ENCODE results near the gene PDHB. TPM values are rescaled to one million over a fixed set of nuclear protein-coding genes. Genes with fewer than 3 reads are reported as not detected.

PDHB gene
- total and polyA plus RNA-seq, 10 of the 15 experiments (the other 5 are each of a cell fraction or from before 2014, with no cell fraction given), result 62.9 to 224 (median 93.2) TPM

DNA sequence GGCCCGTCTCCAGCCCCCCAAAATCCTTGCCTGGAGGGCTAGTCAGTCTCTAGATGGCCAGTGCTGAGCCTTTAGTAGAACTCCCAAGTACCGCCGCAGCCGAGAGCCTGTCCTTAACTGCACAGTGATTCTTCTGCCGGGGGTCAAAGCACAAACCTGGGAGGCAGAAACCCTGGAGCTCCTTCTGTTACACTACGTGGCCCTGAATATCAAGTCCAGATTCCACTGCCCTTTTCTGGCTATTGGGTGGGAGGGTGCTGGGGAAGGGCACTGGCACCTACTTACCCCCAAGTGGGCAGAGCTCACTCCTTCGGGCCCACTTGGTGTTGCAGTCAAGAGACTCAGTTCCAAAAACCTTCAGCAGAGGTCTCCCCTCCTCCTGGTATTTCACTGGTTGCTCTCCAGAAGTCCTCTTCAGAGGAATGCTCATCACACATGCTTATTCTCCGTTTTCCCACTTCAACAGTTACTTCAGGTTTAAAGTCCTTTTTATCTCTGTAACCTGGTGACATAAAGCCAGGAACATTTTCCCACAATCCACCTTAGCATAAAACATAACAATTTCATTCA is 10.8 kb downstream of the PDHB start:
- peaks cover 4 to 21% of the 10 kb centered on the region in 2 experiments; a peak in 3 of 4 replicates for H3K36me3 ChIP-seq (ENCODE audit: control insufficient read depth in 2 of 2, insufficient read depth in 2 of 2, low read length in 1 of 2)
- H3K4me3 ChIP-seq, result no peak overlapping the region
- 92% methylated on average over 8 of the region's 8 CpGs for WGBS (ENCODE audit: insufficient coverage, insufficient replicate concordance, low lambda C conversion rate, missing lambda C conversion rate)
- SMC1A ChIA-PET (ENCODE audit: uncharacterized antibody, unreplicated experiment), result interaction anchor here (1.2 to 2.4 kb wide), 3 partner anchors 7 to 116 kb away, joined by 3 to 8 read pairs (median 4); partner anchors contain the start of genes HTD2 and RPP14
- RAD21 ChIA-PET (ENCODE audit: unreplicated experiment), result no interaction called here
- no peak overlapping the region for H3K9ac ChIP-seq (ENCODE audit: control insufficient read depth, insufficient read depth, low read length)
- no peak overlapping the region for H3K27ac ChIP-seq (ENCODE audit: control insufficient read depth, insufficient read depth)
- H3K9me3 ChIP-seq (replicated peaks; ENCODE audit: control insufficient read depth, insufficient read depth, low read length), result no peaks in the 10 kb centered on the region
- FAIRE-seq, result no peak
- CTCF ChIA-PET, result interaction anchor here (1.4 kb wide), 1 partner anchor 111 kb away, joined by 3 read pairs; no protein-coding TSS in a partner anchor
- peaks cover 24% of the 10 kb centered on the region for H3K4me1 ChIP-seq (ENCODE audit: control insufficient read depth, insufficient read depth, low read length)
- ATAC-seq, result no peak
- no peak for DNase-seq (ENCODE audit: low read depth, low spot score)
- H2AFZ ChIP-seq (ENCODE audit: control insufficient read depth, low read depth, low read length), result no peak overlapping the region
- TF ChIP-seq, protein P1, sequence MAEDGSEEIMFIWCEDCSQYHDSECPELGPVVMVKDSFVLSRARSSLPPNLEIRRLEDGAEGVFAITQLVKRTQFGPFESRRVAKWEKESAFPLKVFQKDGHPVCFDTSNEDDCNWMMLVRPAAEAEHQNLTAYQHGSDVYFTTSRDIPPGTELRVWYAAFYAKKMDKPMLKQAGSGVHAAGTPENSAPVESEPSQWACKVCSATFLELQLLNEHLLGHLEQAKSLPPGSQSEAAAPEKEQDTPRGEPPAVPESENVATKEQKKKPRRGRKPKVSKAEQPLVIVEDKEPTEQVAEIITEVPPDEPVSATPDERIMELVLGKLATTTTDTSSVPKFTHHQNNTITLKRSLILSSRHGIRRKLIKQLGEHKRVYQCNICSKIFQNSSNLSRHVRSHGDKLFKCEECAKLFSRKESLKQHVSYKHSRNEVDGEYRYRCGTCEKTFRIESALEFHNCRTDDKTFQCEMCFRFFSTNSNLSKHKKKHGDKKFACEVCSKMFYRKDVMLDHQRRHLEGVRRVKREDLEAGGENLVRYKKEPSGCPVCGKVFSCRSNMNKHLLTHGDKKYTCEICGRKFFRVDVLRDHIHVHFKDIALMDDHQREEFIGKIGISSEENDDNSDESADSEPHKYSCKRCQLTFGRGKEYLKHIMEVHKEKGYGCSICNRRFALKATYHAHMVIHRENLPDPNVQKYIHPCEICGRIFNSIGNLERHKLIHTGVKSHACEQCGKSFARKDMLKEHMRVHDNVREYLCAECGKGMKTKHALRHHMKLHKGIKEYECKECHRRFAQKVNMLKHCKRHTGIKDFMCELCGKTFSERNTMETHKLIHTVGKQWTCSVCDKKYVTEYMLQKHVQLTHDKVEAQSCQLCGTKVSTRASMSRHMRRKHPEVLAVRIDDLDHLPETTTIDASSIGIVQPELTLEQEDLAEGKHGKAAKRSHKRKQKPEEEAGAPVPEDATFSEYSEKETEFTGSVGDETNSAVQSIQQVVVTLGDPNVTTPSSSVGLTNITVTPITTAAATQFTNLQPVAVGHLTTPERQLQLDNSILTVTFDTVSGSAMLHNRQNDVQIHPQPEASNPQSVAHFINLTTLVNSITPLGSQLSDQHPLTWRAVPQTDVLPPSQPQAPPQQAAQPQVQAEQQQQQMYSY (CRISPR knock-in tag; IDR thresholded peaks at IDR 0.05), result no peak
- TF ChIP-seq, protein P2, sequence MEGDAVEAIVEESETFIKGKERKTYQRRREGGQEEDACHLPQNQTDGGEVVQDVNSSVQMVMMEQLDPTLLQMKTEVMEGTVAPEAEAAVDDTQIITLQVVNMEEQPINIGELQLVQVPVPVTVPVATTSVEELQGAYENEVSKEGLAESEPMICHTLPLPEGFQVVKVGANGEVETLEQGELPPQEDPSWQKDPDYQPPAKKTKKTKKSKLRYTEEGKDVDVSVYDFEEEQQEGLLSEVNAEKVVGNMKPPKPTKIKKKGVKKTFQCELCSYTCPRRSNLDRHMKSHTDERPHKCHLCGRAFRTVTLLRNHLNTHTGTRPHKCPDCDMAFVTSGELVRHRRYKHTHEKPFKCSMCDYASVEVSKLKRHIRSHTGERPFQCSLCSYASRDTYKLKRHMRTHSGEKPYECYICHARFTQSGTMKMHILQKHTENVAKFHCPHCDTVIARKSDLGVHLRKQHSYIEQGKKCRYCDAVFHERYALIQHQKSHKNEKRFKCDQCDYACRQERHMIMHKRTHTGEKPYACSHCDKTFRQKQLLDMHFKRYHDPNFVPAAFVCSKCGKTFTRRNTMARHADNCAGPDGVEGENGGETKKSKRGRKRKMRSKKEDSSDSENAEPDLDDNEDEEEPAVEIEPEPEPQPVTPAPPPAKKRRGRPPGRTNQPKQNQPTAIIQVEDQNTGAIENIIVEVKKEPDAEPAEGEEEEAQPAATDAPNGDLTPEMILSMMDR (IDR thresholded peaks at IDR 0.05 in 2 of 3, conservative IDR thresholded peaks at IDR 0.05 in 1 of 3; ENCODE audit: control insufficient read depth in 2 of 3, extremely low read depth in 1 of 3, insufficient read depth in 1 of 3, low read depth in 3 of 3, low read length in 3 of 3), result peak in 1 of 3 experiments; percentile 26; a peak in 2 of 6 replicates
- TF ChIP-seq, protein P3, sequence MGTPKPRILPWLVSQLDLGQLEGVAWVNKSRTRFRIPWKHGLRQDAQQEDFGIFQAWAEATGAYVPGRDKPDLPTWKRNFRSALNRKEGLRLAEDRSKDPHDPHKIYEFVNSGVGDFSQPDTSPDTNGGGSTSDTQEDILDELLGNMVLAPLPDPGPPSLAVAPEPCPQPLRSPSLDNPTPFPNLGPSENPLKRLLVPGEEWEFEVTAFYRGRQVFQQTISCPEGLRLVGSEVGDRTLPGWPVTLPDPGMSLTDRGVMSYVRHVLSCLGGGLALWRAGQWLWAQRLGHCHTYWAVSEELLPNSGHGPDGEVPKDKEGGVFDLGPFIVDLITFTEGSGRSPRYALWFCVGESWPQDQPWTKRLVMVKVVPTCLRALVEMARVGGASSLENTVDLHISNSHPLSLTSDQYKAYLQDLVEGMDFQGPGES (IDR thresholded peaks at IDR 0.05), result no peak
- TF ChIP-seq RAD21 (IDR thresholded peaks at IDR 0.05; ENCODE audit: insufficient read depth, low read depth, low read length), result peak; percentile 34; the same call in 1 of the 2 replicates
- H3K79me2 ChIP-seq (ENCODE audit: control insufficient read depth, insufficient read depth, low read length), result no peaks in the 10 kb centered on the region
- in situ Hi-C loops (cut with MboI), result no loop called here
- intact Hi-C loops (cut with micrococcal nuclease; ENCODE audit: unreplicated experiment), result no loop called here
- H4K20me1 ChIP-seq (ENCODE audit: control insufficient read depth, insufficient read depth), result no peaks in the 10 kb centered on the region
- H3K27me3 ChIP-seq (replicated peaks in 1 of 2; ENCODE audit: control insufficient read depth in 2 of 2, insufficient read depth in 2 of 2, low read length in 1 of 2), result no peaks in the 10 kb centered on the region
- no TSS peak for BruUV-seq (replicated peaks)
- POLR2A ChIA-PET, result no interaction called here
- H3K4me2 ChIP-seq (ENCODE audit: control insufficient read depth, insufficient read depth), result no peak overlapping the region

Measured in GM12878 (cell line).